ENCODE measurements around the gene SSH2. TPM values are rescaled to one million over a fixed set of nuclear protein-coding genes. Genes with fewer than 3 reads are reported as not detected.

SSH2 gene
- total RNA-seq, 2 experiments from 2014 or later, result 37.5 to 43.5 TPM

- TF ChIP-seq CTCF (IDR thresholded peaks at IDR 0.05), result no peak
- intact Hi-C loops (cut with micrococcal nuclease), result no loop called here
- ATAC-seq (no peak), DNase-seq (no peak)
- Mint-ChIP-seq H3K4me1 (ENCODE audit: low read depth) (peaks cover 10% of the 10 kb centered on the region), H3K36me3 (ENCODE audit: low read depth) (no peaks in the 10 kb centered on the region), H3K9me3 (no peaks in the 10 kb centered on the region), H3K4me3 (no peak overlapping the region), H3K27ac (no peak overlapping the region), H3K27me3 (no peaks in the 10 kb centered on the region)
- ChIA-PET POLR2A (no interaction called here), CTCF (no interaction called here)
These were observed 82.3 kb downstream of the SSH2 start for GRCh38 chr17:29847527-29848400.

- no peak overlapping the region for H3K4me3 Mint-ChIP-seq
- ATAC-seq (no peak), DNase-seq (no peak)
- no peaks in the 10 kb centered on the region for H3K9me3 Mint-ChIP-seq
- TF ChIP-seq CTCF (IDR thresholded peaks at IDR 0.05), result no peak
- ChIA-PET CTCF (no interaction called here), POLR2A (no interaction called here)
- H3K4me1 Mint-ChIP-seq (ENCODE audit: low read depth), result peaks cover 10% of the 10 kb centered on the region
- no peaks in the 10 kb centered on the region for H3K36me3 Mint-ChIP-seq (ENCODE audit: low read depth)
- H3K27me3 Mint-ChIP-seq, result no peaks in the 10 kb centered on the region
- no peak overlapping the region for H3K27ac Mint-ChIP-seq
- intact Hi-C loops (cut with micrococcal nuclease), result no loop called here
These were observed 82.9 kb downstream of the SSH2 start for GRCh38 chr17:29847118-29847517.

- Mint-ChIP-seq H3K27ac (no peak overlapping the region), H3K4me3 (no peak overlapping the region), H3K27me3 (no peaks in the 10 kb centered on the region), H3K4me1 (ENCODE audit: low read depth) (peaks cover 10% of the 10 kb centered on the region), H3K9me3 (no peaks in the 10 kb centered on the region), H3K36me3 (ENCODE audit: low read depth) (no peaks in the 10 kb centered on the region)
- DNase-seq (no peak), ATAC-seq (no peak)
- intact Hi-C loops (cut with micrococcal nuclease), result no loop called here
- POLR2A ChIA-PET, result no interaction called here
- CTCF ChIA-PET, result no interaction called here
- TF ChIP-seq CTCF (IDR thresholded peaks at IDR 0.05), result no peak
These were observed 83.7 kb downstream of the SSH2 start for GRCh38 chr17:29846298-29846697.

- DNase-seq (no peak), ATAC-seq (no peak)
- H3K36me3 Mint-ChIP-seq (ENCODE audit: low read depth), result no peaks in the 10 kb centered on the region
- H3K27me3 Mint-ChIP-seq, result no peaks in the 10 kb centered on the region
- ChIA-PET CTCF (interaction anchor here (1.3 to 2.3 kb wide), 2 partner anchors 10 to 86 kb away, joined by 3 to 8 read pairs; partner anchors contain the start of gene SSH2), POLR2A (no interaction called here)
- H3K9me3 Mint-ChIP-seq, result no peaks in the 10 kb centered on the region
- intact Hi-C loops (cut with micrococcal nuclease), result no loop called here
- no peak overlapping the region for H3K27ac Mint-ChIP-seq
- no peak overlapping the region for H3K4me3 Mint-ChIP-seq
- no peak for TF ChIP-seq CTCF (IDR thresholded peaks at IDR 0.05)
- peaks cover 5% of the 10 kb centered on the region for H3K4me1 Mint-ChIP-seq (ENCODE audit: low read depth)
These were observed 85.5 kb downstream of the SSH2 start for GRCh38 chr17:29844339-29845048.

- DNase-seq (no peak), ATAC-seq (no peak)
- Mint-ChIP-seq H3K27me3 (no peaks in the 10 kb centered on the region), H3K36me3 (ENCODE audit: low read depth) (no peaks in the 10 kb centered on the region), H3K4me3 (no peak overlapping the region), H3K4me1 (ENCODE audit: low read depth) (peaks cover 5% of the 10 kb centered on the region), H3K27ac (no peak overlapping the region), H3K9me3 (no peaks in the 10 kb centered on the region)
- intact Hi-C loops (cut with micrococcal nuclease), result no loop called here
- no peak for TF ChIP-seq CTCF (IDR thresholded peaks at IDR 0.05)
- CTCF ChIA-PET, result no interaction called here
- POLR2A ChIA-PET, result no interaction called here
These were observed 89.1 kb downstream of the SSH2 start for GRCh38 chr17:29840884-29841283.
